ENCODE measurements around the gene HLA-E.

GRCh38 chr6:30463242-30463641, 26.1 kb upstream of the HLA-E start:
- TF ChIP-seq CTCF (IDR thresholded peaks at IDR 0.05; ENCODE audit: extremely low read depth in 1 of 2, insufficient read depth in 1 of 2, low read depth in 1 of 2, low read length in 2 of 2): no peak
- TF ChIP-seq MAX (IDR thresholded peaks at IDR 0.05; ENCODE audit: insufficient read depth, insufficient read length): no peak
- no peak for TF ChIP-seq POLR2AphosphoS5 (IDR thresholded peaks at IDR 0.05; ENCODE audit: insufficient read depth, low read depth, low read length)
- TF ChIP-seq EZH2 (IDR thresholded peaks at IDR 0.05; ENCODE audit: borderline replicate concordance, low read depth, low read length, severe bottlenecking): no peak
- TF ChIP-seq POLR2A (IDR thresholded peaks at IDR 0.05; ENCODE audit: low read depth, low read length): no peak
- no peak for TF ChIP-seq MYC (IDR thresholded peaks at IDR 0.05; ENCODE audit: low read depth, low read length)
